ENCODE results near the gene TFAP2E.

DNA sequence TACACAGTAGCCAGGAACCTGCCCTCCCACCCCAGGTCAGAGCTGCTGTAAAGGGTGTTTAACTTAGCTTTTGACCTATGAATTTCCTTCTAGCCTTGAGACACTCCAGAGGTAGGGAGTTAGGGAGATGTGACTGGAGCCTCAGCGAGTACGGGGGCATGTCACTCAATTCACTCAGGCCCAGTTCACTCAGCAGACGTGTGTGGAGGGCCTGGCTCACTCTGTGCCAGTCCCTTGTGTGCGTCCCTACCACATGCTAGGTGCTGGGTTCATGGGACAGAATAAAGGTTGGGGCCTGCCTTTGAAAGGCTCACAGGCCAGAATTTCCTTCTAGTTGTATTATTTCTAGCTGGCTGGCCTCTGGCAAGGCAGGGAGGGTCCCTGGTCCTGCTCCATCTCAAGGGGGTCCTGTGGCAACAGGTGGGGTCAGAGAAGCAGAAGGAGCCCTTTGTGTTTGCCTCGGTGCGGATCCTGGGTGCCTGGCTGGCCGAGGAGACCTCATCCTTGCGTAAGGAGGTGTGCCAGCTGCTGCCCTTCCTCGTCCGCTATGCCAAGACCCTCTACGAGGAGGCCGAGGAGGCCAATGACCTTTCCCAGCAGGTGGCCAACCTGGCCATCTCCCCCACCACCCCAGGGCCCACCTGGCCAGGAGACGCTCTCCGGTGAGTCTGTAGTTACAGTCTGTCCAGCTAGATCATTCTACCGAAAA is 11.0 kb upstream of the TFAP2E start:
- TF ChIP-seq, protein P1, sequence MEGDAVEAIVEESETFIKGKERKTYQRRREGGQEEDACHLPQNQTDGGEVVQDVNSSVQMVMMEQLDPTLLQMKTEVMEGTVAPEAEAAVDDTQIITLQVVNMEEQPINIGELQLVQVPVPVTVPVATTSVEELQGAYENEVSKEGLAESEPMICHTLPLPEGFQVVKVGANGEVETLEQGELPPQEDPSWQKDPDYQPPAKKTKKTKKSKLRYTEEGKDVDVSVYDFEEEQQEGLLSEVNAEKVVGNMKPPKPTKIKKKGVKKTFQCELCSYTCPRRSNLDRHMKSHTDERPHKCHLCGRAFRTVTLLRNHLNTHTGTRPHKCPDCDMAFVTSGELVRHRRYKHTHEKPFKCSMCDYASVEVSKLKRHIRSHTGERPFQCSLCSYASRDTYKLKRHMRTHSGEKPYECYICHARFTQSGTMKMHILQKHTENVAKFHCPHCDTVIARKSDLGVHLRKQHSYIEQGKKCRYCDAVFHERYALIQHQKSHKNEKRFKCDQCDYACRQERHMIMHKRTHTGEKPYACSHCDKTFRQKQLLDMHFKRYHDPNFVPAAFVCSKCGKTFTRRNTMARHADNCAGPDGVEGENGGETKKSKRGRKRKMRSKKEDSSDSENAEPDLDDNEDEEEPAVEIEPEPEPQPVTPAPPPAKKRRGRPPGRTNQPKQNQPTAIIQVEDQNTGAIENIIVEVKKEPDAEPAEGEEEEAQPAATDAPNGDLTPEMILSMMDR (IDR thresholded peaks at IDR 0.05; ENCODE audit: low read depth, low read length, missing input control) = no peak
- TF ChIP-seq, protein P2, sequence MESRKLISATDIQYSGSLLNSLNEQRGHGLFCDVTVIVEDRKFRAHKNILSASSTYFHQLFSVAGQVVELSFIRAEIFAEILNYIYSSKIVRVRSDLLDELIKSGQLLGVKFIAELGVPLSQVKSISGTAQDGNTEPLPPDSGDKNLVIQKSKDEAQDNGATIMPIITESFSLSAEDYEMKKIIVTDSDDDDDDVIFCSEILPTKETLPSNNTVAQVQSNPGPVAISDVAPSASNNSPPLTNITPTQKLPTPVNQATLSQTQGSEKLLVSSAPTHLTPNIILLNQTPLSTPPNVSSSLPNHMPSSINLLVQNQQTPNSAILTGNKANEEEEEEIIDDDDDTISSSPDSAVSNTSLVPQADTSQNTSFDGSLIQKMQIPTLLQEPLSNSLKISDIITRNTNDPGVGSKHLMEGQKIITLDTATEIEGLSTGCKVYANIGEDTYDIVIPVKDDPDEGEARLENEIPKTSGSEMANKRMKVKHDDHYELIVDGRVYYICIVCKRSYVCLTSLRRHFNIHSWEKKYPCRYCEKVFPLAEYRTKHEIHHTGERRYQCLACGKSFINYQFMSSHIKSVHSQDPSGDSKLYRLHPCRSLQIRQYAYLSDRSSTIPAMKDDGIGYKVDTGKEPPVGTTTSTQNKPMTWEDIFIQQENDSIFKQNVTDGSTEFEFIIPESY (IDR thresholded peaks at IDR 0.05) = no peak
- TF ChIP-seq MAX (IDR thresholded peaks at IDR 0.05) (no peak), TAF1 (conservative IDR thresholded peaks at IDR 0.05) (no peak)
- TF ChIP-seq, protein P3, sequence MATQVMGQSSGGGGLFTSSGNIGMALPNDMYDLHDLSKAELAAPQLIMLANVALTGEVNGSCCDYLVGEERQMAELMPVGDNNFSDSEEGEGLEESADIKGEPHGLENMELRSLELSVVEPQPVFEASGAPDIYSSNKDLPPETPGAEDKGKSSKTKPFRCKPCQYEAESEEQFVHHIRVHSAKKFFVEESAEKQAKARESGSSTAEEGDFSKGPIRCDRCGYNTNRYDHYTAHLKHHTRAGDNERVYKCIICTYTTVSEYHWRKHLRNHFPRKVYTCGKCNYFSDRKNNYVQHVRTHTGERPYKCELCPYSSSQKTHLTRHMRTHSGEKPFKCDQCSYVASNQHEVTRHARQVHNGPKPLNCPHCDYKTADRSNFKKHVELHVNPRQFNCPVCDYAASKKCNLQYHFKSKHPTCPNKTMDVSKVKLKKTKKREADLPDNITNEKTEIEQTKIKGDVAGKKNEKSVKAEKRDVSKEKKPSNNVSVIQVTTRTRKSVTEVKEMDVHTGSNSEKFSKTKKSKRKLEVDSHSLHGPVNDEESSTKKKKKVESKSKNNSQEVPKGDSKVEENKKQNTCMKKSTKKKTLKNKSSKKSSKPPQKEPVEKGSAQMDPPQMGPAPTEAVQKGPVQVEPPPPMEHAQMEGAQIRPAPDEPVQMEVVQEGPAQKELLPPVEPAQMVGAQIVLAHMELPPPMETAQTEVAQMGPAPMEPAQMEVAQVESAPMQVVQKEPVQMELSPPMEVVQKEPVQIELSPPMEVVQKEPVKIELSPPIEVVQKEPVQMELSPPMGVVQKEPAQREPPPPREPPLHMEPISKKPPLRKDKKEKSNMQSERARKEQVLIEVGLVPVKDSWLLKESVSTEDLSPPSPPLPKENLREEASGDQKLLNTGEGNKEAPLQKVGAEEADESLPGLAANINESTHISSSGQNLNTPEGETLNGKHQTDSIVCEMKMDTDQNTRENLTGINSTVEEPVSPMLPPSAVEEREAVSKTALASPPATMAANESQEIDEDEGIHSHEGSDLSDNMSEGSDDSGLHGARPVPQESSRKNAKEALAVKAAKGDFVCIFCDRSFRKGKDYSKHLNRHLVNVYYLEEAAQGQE (IDR thresholded peaks at IDR 0.05) = no peak
